Urinary bladder (tissue), 4 donors: ENCODE measurements around the gene KRTDAP. TPM values are rescaled to one million over a fixed set of nuclear protein-coding genes. Genes with fewer than 3 reads are reported as not detected.

ENCODE experiments used
- DNase-seq: peaks from one replicate; pipeline ENCODE4 v3.0.0-alpha.2; 2015; ENCODE audit errors: extremely low spot score
- H3K27ac ChIP-seq: one replicate; pipeline ENCODE4 v1.5.1; 2013; ENCODE audit warnings: low read depth, mild to moderate bottlenecking, moderate library complexity
- H3K36me3 ChIP-seq: one replicate; pipeline ENCODE4 v1.6.1; 2013; ENCODE audit warnings: mild to moderate bottlenecking, moderate library complexity; ENCODE audit not compliant: insufficient read depth
- H3K4me1 ChIP-seq: one replicate; pipeline ENCODE4 v1.6.1; 2013; ENCODE audit warnings: mild to moderate bottlenecking, moderate library complexity; ENCODE audit not compliant: insufficient read depth
- H3K4me3 ChIP-seq: one replicate; pipeline ENCODE4 v1.5.1; 2013; ENCODE audit warnings: low read depth, low read length
- WGBS: extraction: QIAGEN DNeasy Blood & Tissue Kit; methylation state at CpG from one replicate; pipeline ENCODE4 v1.1.7; 2013; 5-methylcytosine and 5-hydroxymethylcytosine counted together
- polyA plus RNA-seq: library from polyadenylated mRNA; stranded (reverse); fragments of 200-250 nt; gene quantifications from one replicate; pipeline ENCODE4 v1.2.3, GENCODE V29; 2013
- total RNA-seq: library from RNA; depleted of rRNA; stranded (reverse); fragments of >200 nt; gene quantifications from one replicate; pipeline ENCODE4 v1.2.3, GENCODE V29; 2014
- donor health status: healthy with polysubstance abuse.
- donor health status: healthy.

KRTDAP gene
- total RNA-seq, result not detected
- not detected for polyA plus RNA-seq

- Histone ChIP-seq H3K4me3 (no peak within 1 kb of the TSS), H3K27ac (no peak within 1 kb of the TSS), H3K4me1 (no peaks in the 10 kb centered on the region), H3K36me3 (no peaks in the 10 kb centered on the region)
- WGBS, result 84% methylated on average over 9 of the region's 9 CpGs
- DNase-seq, result no peak
These were observed at the start of gene KRTDAP for GRCh38 chr19:35490364-35490763. Gene KRTDAP (minus strand): TSS chr19:35490464. CDS start chr19:35490442, 22 bp downstream.

GRCh38 chr19:35539850-35540249 is 49.6 kb upstream of the KRTDAP start:
- Histone ChIP-seq H3K4me1 (no peaks in the 10 kb centered on the region), H3K4me3 (no peak overlapping the region), H3K27ac (no peak overlapping the region), H3K36me3 (no peaks in the 10 kb centered on the region)
- WGBS, result 92% methylated on average over 12 of the region's 12 CpGs
- no peak for DNase-seq

DNA sequence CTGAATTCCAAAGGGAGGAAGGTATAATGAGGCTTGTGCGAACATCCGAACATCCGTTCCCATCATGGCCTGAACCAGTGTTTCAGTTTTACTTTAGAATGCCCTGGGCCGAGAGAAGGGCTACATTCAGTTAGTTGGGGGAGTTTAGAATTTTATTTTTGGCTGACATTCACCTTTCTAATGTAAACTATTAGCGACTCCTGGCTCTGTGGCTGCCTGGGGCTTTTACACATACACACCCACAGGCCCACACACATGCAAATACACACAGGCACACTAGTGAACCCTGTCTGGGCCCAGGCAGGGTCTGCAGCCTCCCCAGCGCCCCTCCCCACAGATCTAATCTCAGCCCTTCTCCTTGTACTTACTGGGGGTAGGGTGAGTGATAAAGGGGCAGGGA is 49.0 kb upstream of the KRTDAP start:
- Histone ChIP-seq H3K4me3 (no peak overlapping the region), H3K36me3 (no peaks in the 10 kb centered on the region), H3K4me1 (no peaks in the 10 kb centered on the region), H3K27ac (no peak overlapping the region)
- 64% methylated on average over 6 of the region's 6 CpGs for WGBS
- no peak for DNase-seq

DNA sequence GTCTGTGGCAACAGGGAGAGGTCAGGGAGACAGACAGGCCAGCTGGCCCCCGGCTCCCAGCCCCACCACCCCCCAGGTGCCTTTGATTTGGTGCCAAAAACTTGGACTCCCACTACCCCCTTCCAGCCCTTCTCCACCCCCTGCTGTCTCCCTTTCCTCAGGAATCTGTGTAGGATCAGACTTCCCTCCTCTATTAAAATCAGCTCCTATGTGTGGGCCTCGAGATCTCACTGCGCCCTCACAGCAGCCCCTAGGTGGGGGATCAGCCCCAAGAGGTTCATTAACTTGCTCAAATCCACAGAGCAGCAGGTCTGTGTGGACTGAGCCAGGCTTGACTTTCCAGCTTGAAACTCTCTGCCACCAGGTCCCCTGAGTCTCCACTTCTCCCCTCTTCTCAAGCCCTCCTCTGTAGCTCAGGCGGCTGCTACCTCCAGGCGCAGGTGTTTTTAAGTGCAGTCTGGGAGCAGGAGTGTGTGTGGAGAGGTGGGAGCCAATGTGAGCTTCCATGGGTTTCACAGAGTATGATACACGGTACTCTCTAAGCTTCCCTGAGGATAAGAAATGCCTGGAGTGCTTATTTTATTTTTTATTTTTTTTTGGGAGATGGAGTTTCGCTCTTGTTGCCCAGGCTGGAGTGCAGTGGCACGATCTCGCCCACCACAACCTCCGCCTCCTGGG is 44.7 kb upstream of the KRTDAP start:
- no peaks in the 10 kb centered on the region for H3K4me1 ChIP-seq
- 65% methylated on average over 10 of the region's 10 CpGs for WGBS

GRCh38 chr19:35533822-35534392 is 43.6 kb upstream of the KRTDAP start:
- H3K4me3 ChIP-seq, result no peak overlapping the region
- 2% methylated on average over 30 of the region's 30 CpGs for WGBS

More for the DNA sequence above, 44.7 kb upstream of the KRTDAP start:
- Histone ChIP-seq H3K4me3 (no peak overlapping the region), H3K36me3 (no peaks in the 10 kb centered on the region), H3K27ac (no peak overlapping the region)
- no peak for DNase-seq

DNA sequence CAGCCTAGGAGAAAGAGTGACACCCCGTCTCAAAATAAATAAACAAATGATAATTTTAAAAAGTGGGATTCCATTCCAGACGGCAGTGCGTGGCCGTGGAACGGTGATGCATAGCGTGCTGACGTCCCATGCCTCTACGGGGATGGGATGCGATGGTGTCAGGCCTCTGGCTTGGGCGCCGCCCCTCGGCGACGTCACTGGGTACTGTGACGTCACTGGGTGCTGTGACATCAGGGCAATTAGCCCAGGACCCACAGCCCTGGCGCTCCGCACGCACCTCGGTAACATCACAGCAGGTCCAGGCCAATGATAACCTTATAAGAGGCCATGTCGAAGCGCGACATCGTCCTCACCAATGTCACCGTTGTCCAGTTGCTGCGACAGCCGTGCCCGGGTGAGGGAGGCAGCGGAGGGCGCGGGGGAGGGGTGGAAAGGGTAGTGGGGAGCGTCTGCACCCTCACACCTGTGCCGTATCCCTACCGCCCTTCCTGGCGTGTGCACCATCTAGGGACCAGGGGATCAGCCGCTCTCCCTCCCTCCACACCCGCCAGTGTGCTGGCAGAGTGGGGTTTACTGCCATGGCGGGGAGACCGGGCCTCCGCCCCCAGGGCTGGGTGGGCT is 43.0 kb upstream of the KRTDAP start, which contains the start of gene GAPDHS:
GAPDHS (plus strand) TSS at position 256 of the 621 bp plus-strand sequence; CDS start at position 328, 72 bp downstream.
- H3K4me3 ChIP-seq, result no peak within 1 kb of the TSS
- no peaks in the 10 kb centered on the region for H3K4me1 ChIP-seq
- H3K36me3 ChIP-seq, result no peaks in the 10 kb centered on the region
- DNase-seq, result no peak
- no peak within 1 kb of the TSS for H3K27ac ChIP-seq
- WGBS, result 29% methylated on average over 39 of the region's 39 CpGs

More at GRCh38 chr19:35533822-35534392, 43.6 kb upstream of the KRTDAP start:
- no peak for DNase-seq
- Histone ChIP-seq H3K27ac (no peak overlapping the region), H3K4me1 (no peaks in the 10 kb centered on the region), H3K36me3 (no peaks in the 10 kb centered on the region)

DNA sequence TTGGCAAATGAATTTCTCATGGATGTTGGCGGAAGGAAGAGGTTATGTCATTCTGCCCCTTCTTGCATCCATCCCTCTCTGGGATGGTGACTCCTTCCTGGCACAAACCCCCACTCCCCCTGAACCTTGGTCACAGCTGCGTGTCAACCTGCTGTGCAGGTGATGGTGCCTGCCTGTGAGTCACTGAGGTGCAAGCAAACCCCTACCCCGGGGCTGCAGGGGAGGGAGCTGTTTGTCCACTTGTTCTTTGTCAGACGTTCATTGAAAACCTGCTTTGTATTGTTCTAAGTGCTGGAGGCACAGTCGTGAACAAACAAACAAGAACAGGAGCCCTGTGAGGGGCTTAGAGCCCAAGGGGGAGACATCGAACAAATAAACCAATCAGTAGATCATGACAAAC is 41.0 kb upstream of the KRTDAP start:
- H3K36me3 ChIP-seq, result no peaks in the 10 kb centered on the region
- H3K4me1 ChIP-seq, result no peaks in the 10 kb centered on the region
- 54% methylated on average over 6 of the region's 6 CpGs for WGBS
- H3K4me3 ChIP-seq, result no peak overlapping the region
- DNase-seq, result no peak
- no peak overlapping the region for H3K27ac ChIP-seq

DNA sequence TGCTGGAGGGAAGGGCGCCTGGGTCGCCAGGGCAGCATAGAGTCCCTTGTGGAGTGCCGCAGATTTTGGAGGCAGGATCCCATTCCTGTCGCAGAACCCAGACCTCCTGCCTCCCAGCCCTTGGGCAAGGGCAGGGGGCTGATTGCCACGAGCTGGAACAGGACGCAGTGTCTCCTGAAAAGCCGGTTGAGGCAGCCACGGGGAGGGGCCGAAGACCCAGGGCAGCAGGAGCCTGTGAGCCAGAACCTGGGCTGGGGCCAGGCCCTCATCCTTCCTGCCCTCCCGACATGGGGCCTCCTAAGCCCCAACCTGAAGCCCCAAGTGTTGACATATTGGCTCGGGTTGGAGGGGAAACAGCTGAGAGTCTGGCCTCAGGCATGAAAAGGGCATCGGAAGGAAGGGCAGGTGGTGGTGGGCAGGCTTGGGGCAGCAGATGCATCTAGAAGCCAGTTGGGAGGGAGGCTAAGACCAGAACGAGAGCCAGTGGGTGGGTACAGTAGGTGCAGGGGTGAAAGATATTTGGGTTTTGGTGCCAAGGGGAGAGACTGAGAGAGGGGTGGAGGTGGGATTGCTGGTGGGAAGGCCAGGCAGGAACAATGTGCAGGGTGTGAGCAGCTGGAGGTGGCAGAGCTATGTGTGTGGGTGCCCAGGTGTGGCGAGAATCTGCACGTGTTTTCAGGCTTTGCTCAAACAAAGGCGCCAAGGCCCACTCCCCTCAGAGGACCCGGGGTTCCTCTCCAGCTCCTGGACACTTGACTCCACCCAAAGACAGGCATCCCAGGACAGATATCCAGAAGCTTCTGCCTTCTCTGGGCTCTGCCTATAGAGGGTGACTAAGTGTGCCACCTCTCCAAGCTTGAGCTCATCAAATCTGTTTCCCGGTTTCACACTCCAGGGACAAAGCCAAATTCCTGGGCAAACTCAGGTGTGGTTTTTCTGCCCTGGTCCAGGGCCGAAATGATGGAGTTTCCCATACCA is 39.3 kb upstream of the KRTDAP start:
- DNase-seq, result no peak
- Histone ChIP-seq H3K27ac (no peak overlapping the region), H3K36me3 (no peaks in the 10 kb centered on the region), H3K4me3 (no peak overlapping the region), H3K4me1 (no peaks in the 10 kb centered on the region)
- WGBS, result 55% methylated on average over 19 of the region's 19 CpGs

DNA sequence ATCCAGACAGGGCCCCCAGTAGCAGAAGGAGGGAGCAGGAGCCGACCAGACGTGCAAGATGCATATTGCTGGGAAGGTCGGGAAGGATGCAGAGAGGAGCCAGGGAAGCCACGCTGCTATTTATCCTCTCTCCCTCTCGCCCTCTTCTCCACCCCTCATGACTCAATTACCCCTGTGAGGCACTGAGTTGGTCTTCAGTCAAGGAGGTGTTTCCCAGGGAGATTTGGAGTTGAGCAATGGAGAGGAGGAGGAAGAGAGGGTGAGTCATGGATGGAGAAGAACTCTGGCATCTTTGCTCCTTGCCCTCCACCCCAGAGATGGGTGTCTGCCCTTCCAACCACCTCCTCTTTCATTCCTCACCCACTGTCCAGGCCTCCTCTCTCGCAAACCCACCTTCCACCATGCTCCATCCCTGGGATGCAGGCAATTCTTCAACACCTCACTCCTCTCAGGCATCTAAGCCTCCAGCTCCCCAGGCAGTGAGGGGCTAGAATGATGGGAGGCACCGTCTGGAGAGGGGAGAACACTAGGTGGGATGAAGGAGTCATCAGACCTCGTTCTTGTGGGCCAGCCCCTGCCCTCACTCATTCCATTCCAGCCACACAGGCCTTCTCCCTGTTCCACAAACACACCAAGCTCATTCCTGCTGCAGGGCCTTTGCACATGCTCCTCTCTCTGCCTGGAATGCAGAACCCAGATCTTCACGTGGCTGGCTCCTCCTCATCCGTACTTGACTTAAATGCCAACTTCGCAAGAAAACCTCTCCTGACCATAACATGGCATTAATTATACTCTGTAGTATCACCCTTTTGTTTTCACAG is 38.2 kb upstream of the KRTDAP start, which contains the start of gene SBSN:
SBSN (minus strand) TSS at position 94 of the 821 bp plus-strand sequence; CDS start at position 64, 30 bp downstream.
- H3K4me1 ChIP-seq, result no peaks in the 10 kb centered on the region
- no peak within 1 kb of the TSS for H3K4me3 ChIP-seq
- WGBS, result 76% methylated on average over 11 of the region's 11 CpGs
- H3K27ac ChIP-seq, result no peak within 1 kb of the TSS
- DNase-seq, result no peak
- H3K36me3 ChIP-seq, result no peaks in the 10 kb centered on the region

DNA sequence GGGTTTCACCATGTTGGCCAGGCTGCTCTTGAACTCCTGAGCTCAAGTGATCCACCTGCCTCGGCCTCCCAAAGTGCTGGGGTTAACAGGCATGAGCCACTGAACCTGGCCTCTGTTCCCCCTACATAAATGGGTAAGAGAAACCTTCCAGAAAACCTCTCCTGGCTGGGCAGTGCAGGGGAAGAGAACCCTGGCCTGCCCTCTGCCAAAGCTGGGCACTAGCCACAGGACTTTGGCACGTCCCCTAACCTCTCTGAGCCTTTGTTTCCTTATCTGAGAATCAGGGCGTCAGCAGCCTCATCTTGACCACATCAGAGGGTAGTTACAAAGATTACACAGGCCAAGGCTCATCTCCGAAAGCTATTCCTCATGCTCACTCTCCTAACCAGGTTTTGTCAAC is 35.6 kb upstream of the KRTDAP start:
- Histone ChIP-seq H3K4me1 (no peaks in the 10 kb centered on the region), H3K27ac (no peak overlapping the region), H3K36me3 (no peaks in the 10 kb centered on the region), H3K4me3 (no peak overlapping the region)
- WGBS, result 84% methylated on average over 4 of the region's 4 CpGs
- DNase-seq, result no peak

GRCh38 chr19:35524181-35524837 is 34.0 kb upstream of the KRTDAP start:
- no peaks in the 10 kb centered on the region for H3K36me3 ChIP-seq
- no peak for DNase-seq
- 19% methylated on average over 11 of the region's 11 CpGs for WGBS
- H3K4me3 ChIP-seq, result no peak overlapping the region
- no peaks in the 10 kb centered on the region for H3K4me1 ChIP-seq
- no peak overlapping the region for H3K27ac ChIP-seq

DNA sequence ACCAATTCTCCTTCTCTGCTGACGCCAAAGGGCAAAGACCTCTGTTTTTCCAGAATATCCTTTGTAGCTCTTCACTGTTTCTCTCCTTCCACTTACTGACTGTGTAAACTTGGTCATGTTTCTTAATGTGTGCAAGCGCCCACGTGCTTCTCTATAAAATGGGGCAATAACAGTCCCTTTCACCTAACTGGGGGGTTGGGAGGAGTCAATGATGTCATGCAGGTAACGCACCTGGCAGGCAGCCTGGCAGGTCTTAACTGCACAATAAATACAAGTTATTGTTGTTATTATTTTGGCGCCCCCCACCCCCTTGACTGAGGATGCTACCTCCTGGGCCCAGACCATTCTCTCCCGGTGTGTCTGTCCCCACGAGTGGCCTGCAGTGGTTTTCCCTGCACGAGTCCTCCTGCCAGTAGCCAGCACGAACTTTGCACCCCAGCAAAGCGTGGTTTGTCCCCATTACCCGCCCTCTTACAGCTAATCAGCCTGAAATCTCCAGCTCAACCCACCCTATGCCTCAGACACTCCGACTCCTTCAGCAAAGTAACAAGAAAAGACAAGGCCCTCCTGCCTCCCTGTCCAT is 32.6 kb upstream of the KRTDAP start:
- Histone ChIP-seq H3K36me3 (no peaks in the 10 kb centered on the region), H3K27ac (no peak overlapping the region), H3K4me1 (no peaks in the 10 kb centered on the region), H3K4me3 (no peak overlapping the region)
- DNase-seq, result no peak
- WGBS, result 78% methylated on average over 12 of the region's 12 CpGs
